HEK293T (cell line): ENCODE results near the gene RNFT2.

Source experiments
- CTCF ChIA-PET: fragments of 350-600 bp; formaldehyde crosslinking; extraction: SDS; loops from one replicate; lab custom pipeline; 2021; ENCODE audit warnings: antibody characterized with exemption, inconsistent platforms; lab: Yijun Ruan, JAX
- POLR2A ChIA-PET: fragments of 350-600 bp; formaldehyde crosslinking; extraction: SDS; loops from one replicate; lab custom pipeline; 2020; ENCODE audit warnings: antibody characterized with exemption, inconsistent platforms; lab: Yijun Ruan, JAX
- DNase-seq: peaks from one replicate; pipeline ENCODE4 v3.0.0; 2012; ENCODE audit warnings: mixed read lengths; ENCODE audit errors: extremely low spot score
- ARNT ChIP-seq: fragments of 450-650 bp; IDR thresholded peaks from 2 replicates; pipeline ENCODE4 v1.6.1; 2017; ENCODE audit warnings: mild to moderate bottlenecking
- BHLHE40 ChIP-seq: fragments of 450-650 bp; IDR thresholded peaks from 2 replicates; pipeline ENCODE4 v1.6.1; 2016; ENCODE audit warnings: mild to moderate bottlenecking, moderate library complexity, borderline replicate concordance
- CTBP1 ChIP-seq: fragments of 450-650 bp; IDR thresholded peaks from 2 replicates; pipeline ENCODE4 v1.6.1; 2016; ENCODE audit warnings: borderline replicate concordance
- ELF4 ChIP-seq: fragments of 450-650 bp; IDR thresholded peaks from 2 replicates; pipeline ENCODE4 v1.6.1; 2017; ENCODE audit warnings: antibody characterized with exemption
- FOXA1 ChIP-seq: fragments of 450-650 bp; IDR thresholded peaks from 2 replicates; pipeline ENCODE4 v1.6.1; 2016; ENCODE audit warnings: mild to moderate bottlenecking
- FOXK2 ChIP-seq: fragments of 450-650 bp; IDR thresholded peaks from 2 replicates; pipeline ENCODE4 v1.6.1; 2016; ENCODE audit warnings: mild to moderate bottlenecking
- FOXM1 ChIP-seq: fragments of 450-650 bp; IDR thresholded peaks from 2 replicates; pipeline ENCODE4 v1.6.1; 2017; ENCODE audit warnings: mild to moderate bottlenecking, borderline replicate concordance
- HDGF ChIP-seq: fragments of 450-650 bp; IDR thresholded peaks from 2 replicates; pipeline ENCODE4 v1.6.1; 2017; ENCODE audit warnings: antibody characterized with exemption, borderline replicate concordance
- L3MBTL2 ChIP-seq: fragments of 450-650 bp; conservative IDR thresholded peaks from 2 replicates; pipeline ENCODE4 v1.6.1; 2016; ENCODE audit warnings: mild to moderate bottlenecking
- LEF1 ChIP-seq: fragments of 450-650 bp; IDR thresholded peaks from 2 replicates; pipeline ENCODE4 v1.6.1; 2017; ENCODE audit warnings: mild to moderate bottlenecking, borderline replicate concordance
- NFRKB ChIP-seq: fragments of 450-650 bp; IDR thresholded peaks from 2 replicates; pipeline ENCODE4 v1.6.1; 2016; ENCODE audit warnings: mild to moderate bottlenecking, moderate library complexity
- SP1 ChIP-seq: fragments of 450-650 bp; IDR thresholded peaks from 2 replicates; pipeline ENCODE4 v1.6.1; 2017
- SUZ12 ChIP-seq: fragments of 450-650 bp; IDR thresholded peaks from 2 replicates; pipeline ENCODE4 v1.6.1; 2016; ENCODE audit warnings: mild to moderate bottlenecking
- TARDBP ChIP-seq: fragments of 450-650 bp; IDR thresholded peaks from 2 replicates; pipeline ENCODE4 v1.6.1; 2016
- ZNF384 ChIP-seq: fragments of 450-650 bp; IDR thresholded peaks from 2 replicates; pipeline ENCODE4 v1.6.1; 2016
- TF ChIP-seq, protein P1 (sequence below): fragments of 450-650 bp; IDR thresholded peaks from 2 replicates; pipeline ENCODE4 v1.6.1; 2016

The RNFT2 gene

GRCh38 chr12:116794725-116795124, 56.6 kb downstream of the RNFT2 start:
- no peak for DNase-seq
- ChIA-PET POLR2A (no interaction called here), CTCF (no interaction called here)
- TF ChIP-seq ELF4 (no peak), HDGF (no peak), FOXM1 (no peak), NFRKB (no peak)

- ChIA-PET POLR2A (no interaction called here), CTCF (no interaction called here)
- TF ChIP-seq, protein P1, sequence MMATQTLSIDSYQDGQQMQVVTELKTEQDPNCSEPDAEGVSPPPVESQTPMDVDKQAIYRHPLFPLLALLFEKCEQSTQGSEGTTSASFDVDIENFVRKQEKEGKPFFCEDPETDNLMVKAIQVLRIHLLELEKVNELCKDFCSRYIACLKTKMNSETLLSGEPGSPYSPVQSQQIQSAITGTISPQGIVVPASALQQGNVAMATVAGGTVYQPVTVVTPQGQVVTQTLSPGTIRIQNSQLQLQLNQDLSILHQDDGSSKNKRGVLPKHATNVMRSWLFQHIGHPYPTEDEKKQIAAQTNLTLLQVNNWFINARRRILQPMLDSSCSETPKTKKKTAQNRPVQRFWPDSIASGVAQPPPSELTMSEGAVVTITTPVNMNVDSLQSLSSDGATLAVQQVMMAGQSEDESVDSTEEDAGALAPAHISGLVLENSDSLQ: no peak
- TF ChIP-seq BHLHE40: no peak
- TF ChIP-seq FOXK2: no peak
- no peak for TF ChIP-seq ELF4
- no peak for TF ChIP-seq SP1
- no peak for TF ChIP-seq NFRKB
- TF ChIP-seq ARNT: no peak
- TF ChIP-seq LEF1: no peak
- no peak for TF ChIP-seq CTBP1
- TF ChIP-seq ZNF384: no peak
- TF ChIP-seq FOXM1: no peak
- no peak for TF ChIP-seq TARDBP
- no peak for TF ChIP-seq L3MBTL2
- no peak for TF ChIP-seq FOXA1
- TF ChIP-seq HDGF: no peak
- no peak for TF ChIP-seq SUZ12
- no peak for DNase-seq
These were observed 59.8 kb downstream of the RNFT2 start for GRCh38 chr12:116797885-116798284.

GRCh38 chr12:116798719-116799118, 60.6 kb downstream of the RNFT2 start:
- TF ChIP-seq ZNF384 (no peak), ELF4 (no peak), SP1 (no peak), L3MBTL2 (no peak), NFRKB (no peak)
- TF ChIP-seq, protein P1: no peak
- no peak for DNase-seq
- ChIA-PET CTCF (no interaction called here), POLR2A (no interaction called here)

GRCh38 chr12:116799955-116800354, 61.8 kb downstream of the RNFT2 start:
- CTCF ChIA-PET: no interaction called here
- POLR2A ChIA-PET: no interaction called here
- TF ChIP-seq L3MBTL2 (no peak), ARNT (no peak), LEF1 (no peak), SP1 (no peak), FOXM1 (no peak), TARDBP (no peak), BHLHE40 (no peak), CTBP1 (no peak), NFRKB (no peak), FOXA1 (no peak), FOXK2 (no peak), ZNF384 (no peak), SUZ12 (no peak), ELF4 (no peak), HDGF (no peak)
- TF ChIP-seq, protein P1: no peak
- DNase-seq: no peak

DNA sequence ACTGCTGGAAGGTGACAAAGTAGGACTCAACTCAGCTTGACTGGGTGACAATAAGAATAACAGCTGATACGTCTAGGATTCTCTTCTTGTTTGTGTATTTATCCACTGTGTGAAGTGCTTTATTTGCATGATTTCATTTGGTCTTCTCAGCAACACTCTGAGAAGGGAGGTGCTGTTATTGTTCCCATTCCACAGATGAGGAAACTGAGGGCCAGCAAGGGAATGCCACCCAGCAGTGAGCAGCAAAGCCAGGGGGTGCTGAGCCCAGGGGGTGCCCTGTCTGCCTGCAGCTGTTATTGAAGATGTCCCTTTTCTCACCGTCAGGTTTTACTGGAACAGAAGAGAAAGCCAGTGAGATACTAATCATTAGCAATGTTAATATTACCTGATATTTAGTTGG, 62.8 kb downstream of the RNFT2 start:
- DNase-seq: no peak
- POLR2A ChIA-PET: no interaction called here
- CTCF ChIA-PET: no interaction called here
- TF ChIP-seq TARDBP (no peak), SUZ12 (no peak), ZNF384 (no peak), ARNT (no peak), ELF4 (no peak), FOXK2 (no peak), BHLHE40 (no peak), L3MBTL2 (no peak), FOXA1 (no peak), CTBP1 (no peak), HDGF (no peak), NFRKB (no peak), FOXM1 (no peak), SP1 (no peak), LEF1 (no peak)
- TF ChIP-seq, protein P1: no peak

DNA sequence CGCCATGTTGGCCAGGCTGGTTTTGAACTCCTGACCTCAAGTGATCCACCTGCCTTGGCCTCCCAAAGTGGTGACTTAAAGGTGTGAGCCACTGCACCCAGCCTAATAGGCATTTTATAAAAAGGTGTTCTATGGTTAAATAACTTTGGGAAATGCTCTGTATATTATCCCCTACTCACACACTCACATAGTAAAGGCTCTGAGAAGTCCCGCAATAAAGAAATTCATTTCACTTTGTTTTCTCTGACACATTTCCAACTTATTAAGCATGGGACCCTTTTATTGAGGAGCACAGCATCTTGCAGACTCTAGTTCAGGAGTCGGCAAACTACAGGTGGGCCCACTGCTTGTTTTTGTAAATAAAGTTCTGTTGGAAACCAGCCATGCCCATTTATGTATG, 63.9 kb downstream of the RNFT2 start:
- no peak for DNase-seq
- no peak for TF ChIP-seq FOXA1
- TF ChIP-seq NFRKB: no peak
- no peak for TF ChIP-seq BHLHE40
- no peak for TF ChIP-seq FOXM1
- TF ChIP-seq SP1: no peak
- no peak for TF ChIP-seq LEF1
- no peak for TF ChIP-seq L3MBTL2
- no peak for TF ChIP-seq TARDBP
- no peak for TF ChIP-seq CTBP1
- no peak for TF ChIP-seq HDGF
- TF ChIP-seq, protein P1: no peak
- TF ChIP-seq FOXK2: no peak
- ChIA-PET POLR2A (no interaction called here), CTCF (no interaction called here)
